Pancreas (tissue), 10 donors: ENCODE measurements around the gene PBRM1. TPM values are rescaled to one million over a fixed set of nuclear protein-coding genes. Genes with fewer than 3 reads are reported as not detected.

Experiments
- ATAC-seq, 4 donors: fragments of 200-7000 bp; cut with Tn5 transposase; one replicate each; pipeline versions ENCODE4 v1.8.0 to v1.9.1; 2020; ENCODE audit warnings: mild to moderate bottlenecking in 4 of 4, moderate library complexity in 4 of 4
- DNase-seq, 6 donors: peaks; one replicate each; pipeline ENCODE4 v3.0.0-alpha.2; 2020
- FAIRE-seq: peaks from 2 replicates; lab custom pipeline; 2012; peaks lifted over from hg19 to GRCh38; lab: Jason Lieb, UNC
- H3K27ac ChIP-seq, 4 donors: fragments of 200-600 bp; sonication (generic); 1 replicate in 3 of 4; 2 replicates in 1 of 4; pipeline versions ENCODE4 v1.5.0 to v1.8.0; 2020
- H3K27me3 ChIP-seq, 4 donors: fragments of 200-600 bp; one replicate each; pipeline ENCODE4 v1.8.0; 2021
- H3K36me3 ChIP-seq, 3 donors: fragments of 200-600 bp; sonication (generic) in 1 of 3; one replicate each; pipeline versions ENCODE4 v1.5.0 to v1.8.0; 2020 to 2021
- H3K4me1 ChIP-seq, 3 donors: fragments of 200-600 bp; one replicate each; pipeline ENCODE4 v1.8.0; 2021
- H3K4me3 ChIP-seq, 4 donors: fragments of 200-600 bp; sonication (generic) in 2 of 4; one replicate each; pipeline versions ENCODE4 v1.5.0 to v1.8.0; 2020 to 2021
- H3K9me3 ChIP-seq, 4 donors: fragments of 200-600 bp; one replicate each; pipeline ENCODE4 v1.8.0; 2021
- CTCF ChIP-seq, 4 donors: fragments of 200-600 bp; sonication (generic) in 3 of 4; IDR thresholded peaks; one replicate each; pipeline versions ENCODE4 v1.5.0 to v1.8.0; 2021; ENCODE audit warnings: antibody characterized with exemption in 4 of 4
- WGBS, 2 donors: extraction: QIAGEN DNeasy Blood & Tissue Kit; methylation state at CpG; one replicate each; pipeline ENCODE4 v1.1.7; 2013; 5-methylcytosine and 5-hydroxymethylcytosine counted together
- intact Hi-C, 3 donors: fragments of 100-400 bp; cut with DNase I; formaldehyde crosslinking; loops; one replicate each; pipeline versions ENCODE4 v1.11.1 to v1.14.2; 2022
- polyA plus RNA-seq, 2 donors: library from polyadenylated mRNA; stranded (reverse); fragments of 200-250 nt; gene quantifications; one replicate each; pipeline ENCODE4 v1.2.3, GENCODE V29; 2013
- total RNA-seq, 6 donors: library from RNA; stranded (reverse); fragmentation: NEBNext Ultra II Directional in 4 of 6; extraction: Animal tissue kit (Norgen Biotek cat#: 25700) in 4 of 6; gene quantifications; one replicate each; pipeline versions ENCODE4 v1.2.1 to v1.2.4, GENCODE V29; 2021 to 2023
- donor health status: healthy with polysubstance abuse.
- donor health status: DM: no; HTN: no; CAD: no; lungs with moderate emphysema.
- donor health status: DM: no; HTN: no; CAD: no.
- donor health status: control.
- donor health status: control.
- donor health status: Bipolar disorder and iron deficiency.
- donor health status: DM: yes; HTN: yes; CAD: no.
- donor health status: DM: no; HTN: no; CAD: no.
- donor health status: DM: no; HTN: no; CAD: no.
- donor health status: DM: yes; HTN: yes; CAD: no.

PBRM1 gene
- total and polyA plus RNA-seq, 8 donors, result 7.4 to 34.9 (median 22.5) TPM

- TF ChIP-seq CTCF (IDR thresholded peaks at IDR 0.05), result no peak
- no peaks in the 10 kb centered on the region for H3K9me3 ChIP-seq
- no peaks in the 10 kb centered on the region for H3K4me1 ChIP-seq
- H3K36me3 ChIP-seq, result peaks cover 0 to 36% (median 18%) of the 10 kb centered on the region in 3 donors
- no peaks in the 10 kb centered on the region for H3K27me3 ChIP-seq
- H3K4me3 ChIP-seq, result no peak overlapping the region
- FAIRE-seq (no peak), ATAC-seq (no peak), DNase-seq (no peak)
- no peak overlapping the region for H3K27ac ChIP-seq
- intact Hi-C loops, result no loop called here
- 81 to 90% methylated on average over 3 of the region's 3 CpGs for WGBS, 2 donors
These were observed 139.4 kb downstream of the PBRM1 start for GRCh38 chr3:52546111-52546901.

- H3K9me3 ChIP-seq, result no peaks in the 10 kb centered on the region
- ATAC-seq, result no peak
- intact Hi-C loops, result no loop called here
- H3K4me1 ChIP-seq, result peaks cover 0 to 4% (median 3%) of the 10 kb centered on the region in 3 donors
- H3K36me3 ChIP-seq, result peaks cover 0 to 30% (median 11%) of the 10 kb centered on the region in 3 donors
- 88 to 89% methylated on average over 4 of the region's 4 CpGs for WGBS, 2 donors
- H3K4me3 ChIP-seq, result no peak overlapping the region
- no peak for TF ChIP-seq CTCF (IDR thresholded peaks at IDR 0.05)
- FAIRE-seq, result no peak
- H3K27ac ChIP-seq, result no peak overlapping the region
- no peak for DNase-seq
- no peaks in the 10 kb centered on the region for H3K27me3 ChIP-seq
These were observed 140.8 kb downstream of the PBRM1 start for GRCh38 chr3:52544937-52545336.

GRCh38 chr3:52541050-52541449, 144.7 kb downstream of the PBRM1 start:
- 77 to 82% methylated on average over 2 of the region's 2 CpGs for WGBS, 2 donors
- DNase-seq, result no peak
- intact Hi-C loops, result no loop called here

GRCh38 chr3:52539010-52539653, 146.6 kb downstream of the PBRM1 start:
- DNase-seq, result no peak
- H3K27ac ChIP-seq, result no peak overlapping the region
- no peak for TF ChIP-seq CTCF (IDR thresholded peaks at IDR 0.05)
- ATAC-seq, result no peak
- 73 to 90% methylated on average over 5 of the region's 5 CpGs for WGBS, 2 donors
- no peaks in the 10 kb centered on the region for H3K9me3 ChIP-seq
- FAIRE-seq, result no peak
- intact Hi-C loops, result no loop called here
- H3K27me3 ChIP-seq, result no peaks in the 10 kb centered on the region
- H3K4me3 ChIP-seq, result no peak overlapping the region
- peaks cover 12 to 25% (median 13%) of the 10 kb centered on the region in 3 donors for H3K4me1 ChIP-seq
- H3K36me3 ChIP-seq, result no peaks in the 10 kb centered on the region

More at GRCh38 chr3:52541050-52541449, 144.7 kb downstream of the PBRM1 start:
- Histone ChIP-seq H3K36me3 (peaks cover 0 to 6% (median 0%) of the 10 kb centered on the region in 3 donors), H3K27ac (no peak overlapping the region), H3K9me3 (no peaks in the 10 kb centered on the region), H3K4me1 (peaks cover 12 to 25% (median 13%) of the 10 kb centered on the region in 3 donors), H3K4me3 (no peak overlapping the region), H3K27me3 (no peaks in the 10 kb centered on the region)
- no peak for TF ChIP-seq CTCF (IDR thresholded peaks at IDR 0.05)
- no peak for FAIRE-seq
- no peak for ATAC-seq
